GM18511 (cell line): ENCODE results near the gene GGT1.
"Not testable (repeated sequence)": the region's sequence is repeated elsewhere in the genome, so short reads cannot be mapped to it uniquely, and the experiment has no call there.

Source experiments
- ATAC-seq: cut with Tn5 transposase; IDR thresholded peaks from one replicate; pipeline ENCODE4 v1.9.1; 2021; ENCODE audit warnings: mild to moderate bottlenecking, moderate library complexity; ENCODE audit not compliant: unreplicated experiment

GGT1 gene

GRCh38 chr22:24602847-24603769 is at the start of gene GGT1:
Gene GGT1 (plus strand): TSS chr22:24603193. CDS start chr22:24611082, 7,889 bp downstream.
- ATAC-seq, result not testable (repeated sequence)

GRCh38 chr22:24553597-24554312 is 49.2 kb upstream of the GGT1 start:
- no peak for ATAC-seq

GRCh38 chr22:24554313-24555164 is 48.5 kb upstream of the GGT1 start, which contains the start of gene GUCD1:
Gene GUCD1 (minus strand): TSS chr22:24555138. CDS start chr22:24554991, 147 bp downstream.
- peak; percentile 26 for ATAC-seq

GRCh38 chr22:24555165-24556039 is 47.6 kb upstream of the GGT1 start, which contains the start of gene SNRPD3:
Gene SNRPD3 (plus strand): TSS chr22:24555999. CDS start chr22:24557675, 1,676 bp downstream.
- ATAC-seq, result peak; percentile 80

GRCh38 chr22:24559471-24559870 is 43.5 kb upstream of the GGT1 start:
- no peak for ATAC-seq

- ATAC-seq, result no peak
Observed at GRCh38 chr22:24563246-24563645, 39.7 kb upstream of the GGT1 start.

- ATAC-seq, result no peak
Observed at GRCh38 chr22:24564376-24565058, 38.5 kb upstream of the GGT1 start.

GRCh38 chr22:24565077-24565476 is 37.9 kb upstream of the GGT1 start:
- no peak for ATAC-seq

GRCh38 chr22:24566899-24567511 is 36.0 kb upstream of the GGT1 start:
- ATAC-seq, result no peak

GRCh38 chr22:24567668-24568067 is 35.3 kb upstream of the GGT1 start:
- no peak for ATAC-seq

- no peak for ATAC-seq
Observed at GRCh38 chr22:24571266-24571665, 31.7 kb upstream of the GGT1 start.

GRCh38 chr22:24576778-24577177 is 26.2 kb upstream of the GGT1 start:
- no peak for ATAC-seq

- no peak for ATAC-seq
Observed at GRCh38 chr22:24578355-24579257, 24.4 kb upstream of the GGT1 start.

GRCh38 chr22:24579258-24579601 is 23.8 kb upstream of the GGT1 start:
- no peak for ATAC-seq

- no peak for ATAC-seq
Observed at GRCh38 chr22:24580276-24580675, 22.7 kb upstream of the GGT1 start.

- no peak for ATAC-seq
Observed at GRCh38 chr22:24582056-24582814, 20.8 kb upstream of the GGT1 start.
